Effector memory CD8-positive, alpha-beta T cell (primary cell): ENCODE results near the gene MAPKAPK3.

Experiments
- ATAC-seq: fragments of 150-1000 bp; cut with Tn5 transposase; replicated peaks from 2 replicates; pipeline ENCODE4 v1.10.0; 2021; ENCODE audit warnings: mild to moderate bottlenecking, moderate library complexity
- DNase-seq, 3 experiments: peaks; one replicate each; pipeline ENCODE4 v3.0.0; 2021
- H3K27ac Mint-ChIP-seq, 2 donors: one replicate each; pipeline ENCODE4 v1.8.0; 2022; ENCODE audit warnings: mild to moderate bottlenecking in 2 of 2, mixed read lengths in 2 of 2, moderate library complexity in 2 of 2
- H3K27me3 Mint-ChIP-seq, 2 donors: one replicate each; pipeline ENCODE4 v1.8.0; 2022; ENCODE audit warnings: mixed read lengths in 2 of 2
- H3K36me3 Mint-ChIP-seq: one replicate; pipeline ENCODE4 v1.8.0; 2022; ENCODE audit warnings: mild to moderate bottlenecking, moderate library complexity, mixed read lengths; ENCODE audit not compliant: insufficient read depth
- H3K4me1 Mint-ChIP-seq, 2 donors: one replicate each; pipeline ENCODE4 v1.8.0; 2022; ENCODE audit warnings: low read depth in 2 of 2, mixed read lengths in 2 of 2
- H3K4me3 Mint-ChIP-seq, 2 donors: one replicate each; pipeline ENCODE4 v1.8.0; 2022; ENCODE audit warnings: mild to moderate bottlenecking in 2 of 2, mixed read lengths in 2 of 2, moderate library complexity in 2 of 2
- H3K9me3 Mint-ChIP-seq, 2 donors: one replicate each; pipeline ENCODE4 v1.8.0; 2022; ENCODE audit warnings: mixed read lengths in 2 of 2

The MAPKAPK3 gene

GRCh38 chr3:50594253-50594785 is 22.6 kb upstream of the MAPKAPK3 start:
- H3K36me3 Mint-ChIP-seq = no peaks in the 10 kb centered on the region
- no peaks in the 10 kb centered on the region for H3K9me3 Mint-ChIP-seq
- peak overlapping the region; percentile 73 to 90 for H3K27ac Mint-ChIP-seq
- peaks cover 37 to 44% of the 10 kb centered on the region in 2 donors for H3K4me1 Mint-ChIP-seq
- H3K27me3 Mint-ChIP-seq = no peaks in the 10 kb centered on the region
- no peak for ATAC-seq
- no peak overlapping the region for H3K4me3 Mint-ChIP-seq
- no peak for DNase-seq

GRCh38 chr3:50599115-50599715 is 17.7 kb upstream of the MAPKAPK3 start:
- Mint-ChIP-seq H3K4me1 (peaks cover 54 to 59% of the 10 kb centered on the region in 2 donors), H3K36me3 (peaks cover 24% of the 10 kb centered on the region), H3K27me3 (no peaks in the 10 kb centered on the region), H3K27ac (peak overlapping the region; percentile 96 to 97), H3K4me3 (peak overlapping the region in 1 of 2 donors; percentile 27), H3K9me3 (no peaks in the 10 kb centered on the region)
- no peak for ATAC-seq
- DNase-seq = no peak

GRCh38 chr3:50599716-50600118 is 17.2 kb upstream of the MAPKAPK3 start:
- peak overlapping the region; percentile 10 to 27 for H3K4me3 Mint-ChIP-seq
- DNase-seq (no peak), ATAC-seq (no peak)
- H3K4me1 Mint-ChIP-seq = peaks cover 55 to 62% of the 10 kb centered on the region in 2 donors
- H3K36me3 Mint-ChIP-seq = peaks cover 29% of the 10 kb centered on the region
- H3K27ac Mint-ChIP-seq = peak overlapping the region; percentile 96 to 97
- H3K9me3 Mint-ChIP-seq = no peaks in the 10 kb centered on the region
- no peaks in the 10 kb centered on the region for H3K27me3 Mint-ChIP-seq

GRCh38 chr3:50600141-50600753 is 16.7 kb upstream of the MAPKAPK3 start:
- peaks cover 34% of the 10 kb centered on the region for H3K36me3 Mint-ChIP-seq
- no peak for DNase-seq
- peak overlapping the region; percentile 10 to 81 for H3K4me3 Mint-ChIP-seq

GRCh38 chr3:50600841-50601591 is 15.9 kb upstream of the MAPKAPK3 start:
- peaks cover 42% of the 10 kb centered on the region for H3K36me3 Mint-ChIP-seq
- peak; percentile 84 for ATAC-seq
- peak overlapping the region; percentile 96 to 97 for H3K27ac Mint-ChIP-seq
- no peaks in the 10 kb centered on the region for H3K9me3 Mint-ChIP-seq
- H3K27me3 Mint-ChIP-seq = no peaks in the 10 kb centered on the region
- peaks cover 58 to 71% of the 10 kb centered on the region in 2 donors for H3K4me1 Mint-ChIP-seq
- peak overlapping the region; percentile 76 to 81 for H3K4me3 Mint-ChIP-seq
- DNase-seq = peak; percentile 52 to 57 (median 54)

More at GRCh38 chr3:50600141-50600753, 16.7 kb upstream of the MAPKAPK3 start:
- Mint-ChIP-seq H3K27ac (peak overlapping the region; percentile 96 to 97), H3K27me3 (no peaks in the 10 kb centered on the region), H3K9me3 (no peaks in the 10 kb centered on the region), H3K4me1 (peaks cover 52 to 63% of the 10 kb centered on the region in 2 donors)
- no peak for ATAC-seq

- Mint-ChIP-seq H3K4me3 (peak overlapping the region; percentile 76 to 81), H3K27ac (peak overlapping the region; percentile 96 to 97), H3K4me1 (peaks cover 75 to 85% of the 10 kb centered on the region in 2 donors), H3K9me3 (no peaks in the 10 kb centered on the region), H3K36me3 (peaks cover 59% of the 10 kb centered on the region), H3K27me3 (no peaks in the 10 kb centered on the region)
- ATAC-seq (no peak), DNase-seq (no peak)
Observed at GRCh38 chr3:50602595-50603191, 14.3 kb upstream of the MAPKAPK3 start.

GRCh38 chr3:50603261-50604109 is 13.5 kb upstream of the MAPKAPK3 start:
- peaks cover 83 to 91% of the 10 kb centered on the region in 2 donors for H3K4me1 Mint-ChIP-seq
- H3K36me3 Mint-ChIP-seq = peaks cover 67% of the 10 kb centered on the region
- no peaks in the 10 kb centered on the region for H3K27me3 Mint-ChIP-seq
- no peak for DNase-seq
- peak overlapping the region; percentile 97 to 99 for H3K4me3 Mint-ChIP-seq
- H3K9me3 Mint-ChIP-seq = no peaks in the 10 kb centered on the region
- peak overlapping the region; percentile 96 to 97 for H3K27ac Mint-ChIP-seq
- no peak for ATAC-seq

GRCh38 chr3:50604110-50604621 is 12.8 kb upstream of the MAPKAPK3 start:
- Mint-ChIP-seq H3K9me3 (no peaks in the 10 kb centered on the region), H3K27ac (peak overlapping the region; percentile 96 to 97), H3K27me3 (no peaks in the 10 kb centered on the region), H3K4me3 (peak overlapping the region; percentile 97 to 99), H3K36me3 (peaks cover 74% of the 10 kb centered on the region), H3K4me1 (peaks cover 89 to 94% of the 10 kb centered on the region in 2 donors)
- ATAC-seq (no peak), DNase-seq (no peak)

GRCh38 chr3:50604628-50605588 is 12.0 kb upstream of the MAPKAPK3 start:
- Mint-ChIP-seq H3K27me3 (no peaks in the 10 kb centered on the region), H3K4me1 (peaks cover 94% of the 10 kb centered on the region in 2 donors), H3K27ac (peak overlapping the region; percentile 96 to 97), H3K4me3 (peak overlapping the region; percentile 97 to 99), H3K9me3 (no peaks in the 10 kb centered on the region), H3K36me3 (peaks cover 81% of the 10 kb centered on the region)
- DNase-seq = no peak
- no peak for ATAC-seq

GRCh38 chr3:50605901-50606326 is 11.0 kb upstream of the MAPKAPK3 start:
- H3K27me3 Mint-ChIP-seq = no peaks in the 10 kb centered on the region
- peaks cover 86% of the 10 kb centered on the region for H3K36me3 Mint-ChIP-seq
- peaks cover 94% of the 10 kb centered on the region in 2 donors for H3K4me1 Mint-ChIP-seq
- H3K27ac Mint-ChIP-seq = peak overlapping the region; percentile 96 to 97
- DNase-seq (no peak), ATAC-seq (no peak)
- H3K9me3 Mint-ChIP-seq = no peaks in the 10 kb centered on the region
- peak overlapping the region; percentile 97 to 99 for H3K4me3 Mint-ChIP-seq

- H3K36me3 Mint-ChIP-seq = peaks cover 89% of the 10 kb centered on the region
- peak overlapping the region; percentile 96 to 97 for H3K27ac Mint-ChIP-seq
- no peaks in the 10 kb centered on the region for H3K27me3 Mint-ChIP-seq
Observed at GRCh38 chr3:50606596-50606995, 10.4 kb upstream of the MAPKAPK3 start.

More at GRCh38 chr3:50606596-50606995, 10.4 kb upstream of the MAPKAPK3 start:
- ATAC-seq (peak; percentile 69), DNase-seq (peak; percentile 47 to 56 (median 55))
- Mint-ChIP-seq H3K9me3 (no peaks in the 10 kb centered on the region), H3K4me3 (peak overlapping the region; percentile 97 to 99), H3K4me1 (peaks cover 89 to 91% of the 10 kb centered on the region in 2 donors)
